K562 (cell line): ENCODE results near the gene LPCAT3. TPM values are rescaled to one million over a fixed set of nuclear protein-coding genes. Genes with fewer than 3 reads are reported as not detected.

Experiments used
- CAMTA2 ChIP-seq: fragments of 250-450 bp; sonication (Bioruptor Pico); conservative IDR thresholded peaks from 2 replicates; pipeline ENCODE4 v1.5.1; 2022
- CBFA2T2 ChIP-seq: fragments of 450-650 bp; conservative IDR thresholded peaks from 2 replicates; pipeline ENCODE4 v1.6.1; 2017; ENCODE audit warnings: mild to moderate bottlenecking
- EP300 ChIP-seq: IDR thresholded peaks from 2 replicates; pipeline ENCODE4 v1.6.1; 2012; ENCODE audit warnings: low read length, improper control_type of control experiment
- FOXJ3 ChIP-seq: sonication (generic); formaldehyde crosslinking; IDR thresholded peaks from 2 replicates; pipeline ENCODE4 v1.4.0; 2020; ENCODE audit warnings: mild to moderate bottlenecking, missing genetic modification reagents
- FUS ChIP-seq: fragments of 200-400 bp; formaldehyde crosslinking; optimal IDR thresholded peaks from 2 replicates; pipeline ENCODE3; 2017; ENCODE audit warnings: low read depth, low read length
- GABPB1 ChIP-seq: sonication (generic); formaldehyde crosslinking; IDR thresholded peaks from 2 replicates; pipeline ENCODE4 v1.8.0; 2022; ENCODE audit warnings: mild to moderate bottlenecking, missing genetic modification reagents
- GTF2E2 ChIP-seq: fragments of 200-800 bp; sonication (Bioruptor generic); IDR thresholded peaks from 2 replicates; pipeline ENCODE4 v1.6.1; 2016; ENCODE audit warnings: missing genetic modification characterization, missing compliant biosample characterization
- NFE2 ChIP-seq: IDR thresholded peaks from 2 replicates; pipeline ENCODE4 v1.6.1; 2014; ENCODE audit warnings: antibody characterized with exemption, low read depth
- NR2C2 ChIP-seq, 2 experiments: fragments of 200-800 bp in 1 of 2; sonication (Bioruptor generic) in 1 of 2; sonication (generic) in 1 of 2; formaldehyde crosslinking in 1 of 2; IDR thresholded peaks; 2 replicates each; pipeline versions ENCODE4 v1.6.1 to v1.8.0; 2016 to 2022; ENCODE audit warnings: mild to moderate bottlenecking in 1 of 2, missing compliant biosample characterization in 1 of 2, missing genetic modification characterization in 1 of 2, missing genetic modification reagents in 1 of 2
- RAD21 ChIP-seq, 2 experiments: fragments of 250-450 bp in 1 of 2; fragments of 450-650 bp in 1 of 2; sonication (Bioruptor Pico) in 1 of 2; formaldehyde crosslinking in 1 of 2; IDR thresholded peaks in 1 of 2; conservative IDR thresholded peaks in 1 of 2; 2 replicates each; pipeline versions ENCODE4 v1.4.0 to v1.8.0; 2020 to 2022; ENCODE audit warnings: mild to moderate bottlenecking in 2 of 2, moderate library complexity in 1 of 2
- RHOXF2B ChIP-seq: fragments of 250-450 bp; sonication (Bioruptor Pico); conservative IDR thresholded peaks from 2 replicates; pipeline ENCODE4 v1.5.1; 2021
- SIN3B ChIP-seq: fragments of 450-650 bp; IDR thresholded peaks from 2 replicates; pipeline ENCODE4 v1.6.1; 2017; ENCODE audit warnings: low read depth, mild to moderate bottlenecking, moderate library complexity
- STAG1 ChIP-seq: sonication (generic); formaldehyde crosslinking; IDR thresholded peaks from 2 replicates; pipeline ENCODE4 v1.5.0; 2020; ENCODE audit warnings: missing genetic modification reagents, borderline replicate concordance
- TCFL5 ChIP-seq: fragments of 250-450 bp; sonication (Bioruptor Pico); conservative IDR thresholded peaks from 2 replicates; pipeline ENCODE4 v1.6.1; 2021; ENCODE audit warnings: mild to moderate bottlenecking, moderate library complexity, matching md5 sums
- TEAD2 ChIP-seq: fragments of 450-650 bp; IDR thresholded peaks from 2 replicates; pipeline ENCODE4 v1.6.1; 2016; ENCODE audit warnings: missing genetic modification characterization, control low read depth, missing compliant biosample characterization
- VEZF1 ChIP-seq: fragments of 200-800 bp; sonication (Bioruptor generic); IDR thresholded peaks from 2 replicates; pipeline ENCODE4 v1.6.1; 2017; ENCODE audit warnings: missing genetic modification characterization, missing compliant biosample characterization
- ZFP30 ChIP-seq: fragments of 250-450 bp; sonication (Bioruptor Pico); IDR thresholded peaks from 2 replicates; pipeline ENCODE4 v1.8.0; 2022; ENCODE audit warnings: moderate library complexity, mild to moderate bottlenecking, inconsistent platforms, borderline replicate concordance
- ZNF263 ChIP-seq: sonication (generic); formaldehyde crosslinking; IDR thresholded peaks from 2 replicates; pipeline ENCODE4 v1.8.0; 2022; ENCODE audit warnings: mild to moderate bottlenecking, missing genetic modification reagents, borderline replicate concordance
- polyA plus RNA-seq, 8 experiments: library from polyadenylated mRNA; depleted of rRNA in 4 of 8; stranded (reverse) in 5 of 8; unstranded in 3 of 8; fragments of >200 nt; fragmentation: Nextera tagmentation in 2 of 8; fragmentation: Illumina TruSeq in 1 of 8; extraction: Ambion mirVana in 2 of 8; extraction: Trizol in 1 of 8; gene quantifications; 2 replicates each; pipeline versions ENCODE4 v1.2.1 to v1.2.3, GENCODE V29; 2011 to 2014; ENCODE audit warnings: inconsistent platforms in 1 of 8, missing spikeins in 1 of 8
- total RNA-seq, 7 experiments: library from RNA; depleted of rRNA in 6 of 7; stranded (reverse); fragments of >200 nt in 6 of 7; fragmentation: Illumina TruSeq in 2 of 7; extraction: Trizol in 2 of 7; gene quantifications; 2 replicates each; pipeline versions ENCODE4 v1.2.1 to v1.2.3, GENCODE V29; 2011 to 2021; ENCODE audit warnings: low replicate concordance in 1 of 7
- TF ChIP-seq, protein P1 (sequence below): sonication (generic); formaldehyde crosslinking; IDR thresholded peaks from 2 replicates; pipeline ENCODE4 v1.8.1; 2023; ENCODE audit warnings: missing genetic modification reagents, mild to moderate bottlenecking, borderline replicate concordance
- TF ChIP-seq, protein P2 (sequence below), 3 experiments: IDR thresholded peaks in 2 of 3; conservative IDR thresholded peaks in 1 of 3; 2 replicates each; pipeline ENCODE4 v1.5.1; 2011 to 2012; ENCODE audit warnings: low read length in 3 of 3, mild to moderate bottlenecking in 3 of 3, control low read depth in 2 of 3, improper control_type of control experiment in 1 of 3, inconsistent platforms in 1 of 3, low read depth in 1 of 3, mixed read lengths in 1 of 3, moderate library complexity in 1 of 3; ENCODE audit not compliant: insufficient read depth in 2 of 3

LPCAT3 gene
- total and polyA plus RNA-seq, 9 of the 15 experiments (the other 6 are each of a cell fraction or from before 2014, with no cell fraction given): 4.9 to 52.5 (median 25.3) TPM

DNA sequence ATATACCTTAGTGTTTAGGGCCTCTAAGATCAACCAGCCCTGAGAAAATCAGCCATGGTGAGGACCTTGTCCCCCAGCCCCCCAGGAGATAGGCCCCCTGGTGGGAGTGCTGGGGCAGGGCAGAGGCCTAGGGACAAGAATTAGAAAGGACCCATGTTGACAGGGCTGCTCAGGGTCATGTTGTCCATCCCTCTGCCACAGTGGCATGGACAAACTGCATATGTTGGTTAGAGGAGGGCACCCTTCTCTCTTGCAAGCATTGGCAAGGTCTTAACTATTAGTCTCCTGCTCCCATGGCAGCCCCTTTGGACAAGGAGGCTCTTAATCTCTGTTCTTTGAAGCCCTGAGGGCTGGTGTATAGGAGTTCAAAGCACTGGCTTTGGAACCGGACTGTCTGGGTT lies 67.9 kb downstream of the LPCAT3 start (continued):
- TF ChIP-seq, protein P1, sequence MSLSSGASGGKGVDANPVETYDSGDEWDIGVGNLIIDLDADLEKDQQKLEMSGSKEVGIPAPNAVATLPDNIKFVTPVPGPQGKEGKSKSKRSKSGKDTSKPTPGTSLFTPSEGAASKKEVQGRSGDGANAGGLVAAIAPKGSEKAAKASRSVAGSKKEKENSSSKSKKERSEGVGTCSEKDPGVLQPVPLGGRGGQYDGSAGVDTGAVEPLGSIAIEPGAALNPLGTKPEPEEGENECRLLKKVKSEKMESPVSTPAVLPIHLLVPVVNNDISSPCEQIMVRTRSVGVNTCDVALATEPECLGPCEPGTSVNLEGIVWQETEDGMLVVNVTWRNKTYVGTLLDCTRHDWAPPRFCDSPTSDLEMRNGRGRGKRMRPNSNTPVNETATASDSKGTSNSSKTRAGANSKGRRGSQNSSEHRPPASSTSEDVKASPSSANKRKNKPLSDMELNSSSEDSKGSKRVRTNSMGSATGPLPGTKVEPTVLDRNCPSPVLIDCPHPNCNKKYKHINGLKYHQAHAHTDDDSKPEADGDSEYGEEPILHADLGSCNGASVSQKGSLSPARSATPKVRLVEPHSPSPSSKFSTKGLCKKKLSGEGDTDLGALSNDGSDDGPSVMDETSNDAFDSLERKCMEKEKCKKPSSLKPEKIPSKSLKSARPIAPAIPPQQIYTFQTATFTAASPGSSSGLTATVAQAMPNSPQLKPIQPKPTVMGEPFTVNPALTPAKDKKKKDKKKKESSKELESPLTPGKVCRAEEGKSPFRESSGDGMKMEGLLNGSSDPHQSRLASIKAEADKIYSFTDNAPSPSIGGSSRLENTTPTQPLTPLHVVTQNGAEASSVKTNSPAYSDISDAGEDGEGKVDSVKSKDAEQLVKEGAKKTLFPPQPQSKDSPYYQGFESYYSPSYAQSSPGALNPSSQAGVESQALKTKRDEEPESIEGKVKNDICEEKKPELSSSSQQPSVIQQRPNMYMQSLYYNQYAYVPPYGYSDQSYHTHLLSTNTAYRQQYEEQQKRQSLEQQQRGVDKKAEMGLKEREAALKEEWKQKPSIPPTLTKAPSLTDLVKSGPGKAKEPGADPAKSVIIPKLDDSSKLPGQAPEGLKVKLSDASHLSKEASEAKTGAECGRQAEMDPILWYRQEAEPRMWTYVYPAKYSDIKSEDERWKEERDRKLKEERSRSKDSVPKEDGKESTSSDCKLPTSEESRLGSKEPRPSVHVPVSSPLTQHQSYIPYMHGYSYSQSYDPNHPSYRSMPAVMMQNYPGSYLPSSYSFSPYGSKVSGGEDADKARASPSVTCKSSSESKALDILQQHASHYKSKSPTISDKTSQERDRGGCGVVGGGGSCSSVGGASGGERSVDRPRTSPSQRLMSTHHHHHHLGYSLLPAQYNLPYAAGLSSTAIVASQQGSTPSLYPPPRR (CRISPR knock-in tag): no peak
- TF ChIP-seq NR2C2 (CRISPR knock-in tag; IDR thresholded peaks at IDR 0.05) (peak; percentile 73; the same call in 1 of the 2 replicates), NR2C2 (tag; IDR thresholded peaks at IDR 0.05) (peak; percentile 79), FUS (no peak), NFE2 (no peak), GTF2E2 (tag) (no peak), EP300 (no peak), CBFA2T2 (no peak), FOXJ3 (CRISPR knock-in tag) (no peak), RHOXF2B (CRISPR knock-in tag) (no peak), TEAD2 (tag) (no peak), STAG1 (no peak), VEZF1 (CRISPR knock-in tag) (no peak), ZNF263 (CRISPR knock-in tag) (no peak), ZFP30 (no peak), RAD21 (CRISPR knock-in tag; conservative IDR thresholded peaks at IDR 0.05 in 1 of 2, IDR thresholded peaks at IDR 0.05 in 1 of 2) (peak in 1 of 2 experiments; percentile 22; a peak in 2 of 4 replicates), CAMTA2 (no peak), GABPB1 (no peak), TCFL5 (CRISPR knock-in tag) (no peak), SIN3B (no peak)
- TF ChIP-seq, protein P2, sequence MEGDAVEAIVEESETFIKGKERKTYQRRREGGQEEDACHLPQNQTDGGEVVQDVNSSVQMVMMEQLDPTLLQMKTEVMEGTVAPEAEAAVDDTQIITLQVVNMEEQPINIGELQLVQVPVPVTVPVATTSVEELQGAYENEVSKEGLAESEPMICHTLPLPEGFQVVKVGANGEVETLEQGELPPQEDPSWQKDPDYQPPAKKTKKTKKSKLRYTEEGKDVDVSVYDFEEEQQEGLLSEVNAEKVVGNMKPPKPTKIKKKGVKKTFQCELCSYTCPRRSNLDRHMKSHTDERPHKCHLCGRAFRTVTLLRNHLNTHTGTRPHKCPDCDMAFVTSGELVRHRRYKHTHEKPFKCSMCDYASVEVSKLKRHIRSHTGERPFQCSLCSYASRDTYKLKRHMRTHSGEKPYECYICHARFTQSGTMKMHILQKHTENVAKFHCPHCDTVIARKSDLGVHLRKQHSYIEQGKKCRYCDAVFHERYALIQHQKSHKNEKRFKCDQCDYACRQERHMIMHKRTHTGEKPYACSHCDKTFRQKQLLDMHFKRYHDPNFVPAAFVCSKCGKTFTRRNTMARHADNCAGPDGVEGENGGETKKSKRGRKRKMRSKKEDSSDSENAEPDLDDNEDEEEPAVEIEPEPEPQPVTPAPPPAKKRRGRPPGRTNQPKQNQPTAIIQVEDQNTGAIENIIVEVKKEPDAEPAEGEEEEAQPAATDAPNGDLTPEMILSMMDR (IDR thresholded peaks at IDR 0.05 in 2 of 3, conservative IDR thresholded peaks at IDR 0.05 in 1 of 3; ENCODE audit: insufficient read depth in 2 of 3, low read depth in 1 of 3, low read length in 3 of 3): peak; percentile 43 to 60 (median 53)
